ENCODE measurements around the gene OCA2.

DNA sequence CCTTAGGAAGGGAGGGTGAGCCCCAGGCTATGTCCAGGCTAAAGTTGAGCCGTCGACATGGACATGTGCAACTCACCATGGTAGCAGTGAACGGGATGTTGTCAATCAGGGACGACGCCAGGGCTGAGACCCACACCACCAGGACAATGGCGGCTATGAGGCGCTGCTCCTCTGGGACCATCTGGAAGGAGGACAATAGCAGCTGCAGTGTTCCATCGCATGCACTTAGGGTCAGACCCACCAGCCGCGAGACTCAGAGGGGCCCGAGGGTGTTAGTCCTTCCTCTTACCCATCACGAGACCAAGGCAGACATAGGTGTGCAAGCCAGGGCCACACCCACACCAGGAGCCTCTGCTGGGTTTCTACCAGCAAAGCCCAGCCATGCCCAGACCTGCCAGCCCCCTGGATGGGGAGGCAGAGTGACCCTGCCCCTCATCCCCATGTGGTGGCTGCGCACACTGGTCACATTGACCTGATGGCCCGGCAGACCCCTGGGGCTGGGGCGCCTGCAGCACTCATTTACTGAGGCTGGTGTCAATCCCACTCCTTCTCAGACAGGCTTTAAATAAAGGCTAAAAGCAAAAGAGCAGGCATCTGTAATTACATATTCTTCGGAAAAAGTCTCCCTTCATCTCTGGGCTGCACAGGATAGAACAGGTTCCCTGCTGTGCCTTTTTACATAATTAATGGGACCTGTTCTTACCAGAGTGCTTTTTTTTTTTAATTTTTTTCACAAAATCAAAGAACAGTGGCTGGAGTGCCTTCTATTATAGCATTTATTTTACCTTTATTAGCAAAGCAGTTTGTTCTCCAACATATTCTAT is 227.8 kb downstream of the OCA2 start:
- TF ChIP-seq, protein P1, sequence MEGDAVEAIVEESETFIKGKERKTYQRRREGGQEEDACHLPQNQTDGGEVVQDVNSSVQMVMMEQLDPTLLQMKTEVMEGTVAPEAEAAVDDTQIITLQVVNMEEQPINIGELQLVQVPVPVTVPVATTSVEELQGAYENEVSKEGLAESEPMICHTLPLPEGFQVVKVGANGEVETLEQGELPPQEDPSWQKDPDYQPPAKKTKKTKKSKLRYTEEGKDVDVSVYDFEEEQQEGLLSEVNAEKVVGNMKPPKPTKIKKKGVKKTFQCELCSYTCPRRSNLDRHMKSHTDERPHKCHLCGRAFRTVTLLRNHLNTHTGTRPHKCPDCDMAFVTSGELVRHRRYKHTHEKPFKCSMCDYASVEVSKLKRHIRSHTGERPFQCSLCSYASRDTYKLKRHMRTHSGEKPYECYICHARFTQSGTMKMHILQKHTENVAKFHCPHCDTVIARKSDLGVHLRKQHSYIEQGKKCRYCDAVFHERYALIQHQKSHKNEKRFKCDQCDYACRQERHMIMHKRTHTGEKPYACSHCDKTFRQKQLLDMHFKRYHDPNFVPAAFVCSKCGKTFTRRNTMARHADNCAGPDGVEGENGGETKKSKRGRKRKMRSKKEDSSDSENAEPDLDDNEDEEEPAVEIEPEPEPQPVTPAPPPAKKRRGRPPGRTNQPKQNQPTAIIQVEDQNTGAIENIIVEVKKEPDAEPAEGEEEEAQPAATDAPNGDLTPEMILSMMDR (IDR thresholded peaks at IDR 0.05; ENCODE audit: low read length), result no peak
- TF ChIP-seq EZH2 (optimal IDR thresholded peaks at IDR 0.05; ENCODE audit: low read depth, low read length), result no peak
